ENCODE results near the gene ETNK2. TPM values are rescaled to one million over a fixed set of nuclear protein-coding genes. Genes with fewer than 3 reads are reported as not detected.

ETNK2 gene
- total and polyA plus RNA-seq, 2 of the 4 experiments (the other 2 are of a cell fraction), result 18.9 to 26.0 TPM

DNA sequence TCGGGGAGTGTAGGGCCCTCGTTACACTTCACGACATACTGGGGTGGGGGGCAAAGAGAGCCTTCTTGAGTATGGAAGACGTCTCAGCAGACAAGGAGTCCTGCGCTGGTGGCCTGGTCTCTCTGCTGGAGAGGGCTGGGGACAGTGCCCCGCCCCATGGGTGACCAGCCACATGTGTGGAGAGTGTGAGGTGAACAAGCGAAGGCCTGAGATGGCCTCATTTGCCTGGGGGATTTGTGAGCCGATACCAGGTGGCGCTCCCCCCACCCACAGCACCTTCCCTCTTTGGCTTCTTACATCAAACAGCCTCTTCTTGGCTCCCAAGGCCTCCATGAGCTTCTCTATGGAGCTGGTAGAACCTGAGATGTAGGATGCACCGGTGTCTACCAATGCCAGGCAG is 4.0 kb upstream of the ETNK2 start:
- Histone ChIP-seq H2BK5ac (ENCODE audit: low read depth, low read length, poor library complexity, severe bottlenecking) (no peak overlapping the region), H4K8ac (ENCODE audit: low read depth in 2 of 2, low read length in 2 of 2) (no peak overlapping the region), H3K27ac (ENCODE audit: insufficient read depth, low read length) (no peak overlapping the region), H3K14ac (replicated peaks; ENCODE audit: low read depth, low read length) (no peak overlapping the region), H4K5ac (ENCODE audit: low read depth, low read length) (no peak overlapping the region), H3K56ac (ENCODE audit: extremely low read depth, insufficient read depth, low read length) (no peak overlapping the region), H2AFZ (replicated peaks; ENCODE audit: low read length, poor library complexity) (no peak overlapping the region), H3K9me3 (ENCODE audit: control insufficient read depth, insufficient read depth, low read length) (no peaks in the 10 kb centered on the region), H2AK5ac (ENCODE audit: low read depth, low read length) (no peak overlapping the region), H2AK9ac (replicated peaks; ENCODE audit: low read depth, low read length, poor library complexity) (no peak overlapping the region), H3K23ac (ENCODE audit: low read depth, low read length) (no peak overlapping the region), H3K9me1 (ENCODE audit: insufficient read depth, low read length) (peaks cover 7% of the 10 kb centered on the region; the same call in 1 of the 2 replicates), H3K27me3 (ENCODE audit: control insufficient read depth, insufficient read depth, low read length) (peaks cover 10% of the 10 kb centered on the region; the same call in 1 of the 2 replicates), H4K20me1 (ENCODE audit: insufficient read depth, low read length) (no peaks in the 10 kb centered on the region), H2BK15ac (ENCODE audit: low read depth, low read length) (no peak overlapping the region), H3K79me1 (ENCODE audit: low read depth in 1 of 2, low read length in 2 of 2) (peaks cover 0 to 9% of the 10 kb centered on the region in 2 experiments; a peak in 2 of 4 replicates), H3K18ac (ENCODE audit: low read depth, low read length) (no peak overlapping the region), H3K4me1 (ENCODE audit: control insufficient read depth, insufficient read depth, low read length) (peaks cover 5% of the 10 kb centered on the region), H3K4me2 (ENCODE audit: low read depth, low read length) (no peak overlapping the region), H3K36me3 (ENCODE audit: control insufficient read depth, insufficient read depth, low read length) (no peaks in the 10 kb centered on the region), H2BK20ac (ENCODE audit: low read depth, low read length) (no peak overlapping the region), H2BK120ac (ENCODE audit: low read depth, low read length) (no peak overlapping the region), H3K9ac (ENCODE audit: low read depth, low read length) (no peak overlapping the region), H4K91ac (ENCODE audit: insufficient read depth, low read depth, low read length) (no peak overlapping the region), H3K4ac (ENCODE audit: low read depth, low read length) (no peak overlapping the region), H3K4me3 (ENCODE audit: insufficient read depth, low read depth, low read length) (no peak overlapping the region)
- 54% methylated on average over 3 of the region's 10 CpGs; no CpG with 5 or more reads in 1 of the 2 experiments for WGBS, 2 experiments (ENCODE audit: extremely low coverage in 2 of 2, insufficient read length in 1 of 2)
- dilution Hi-C loops (cut with HindIII; ENCODE audit: low sequenced_read_pairs, unreplicated experiment) (loop anchor here (25.0 kb wide), 1 partner anchor 231 kb away; no protein-coding TSS in a partner anchor), intact Hi-C loops (cut with micrococcal nuclease) (no loop called here), in situ Hi-C loops (cut with MboI; ENCODE audit: low sequenced_read_pairs) (loop anchor here (5.0 kb wide), 1 partner anchor 206 kb away; no protein-coding TSS in a partner anchor)
- TF ChIP-seq RFX5 (IDR thresholded peaks at IDR 0.05; ENCODE audit: low read depth, low read length) (no peak), RAD21 (IDR thresholded peaks at IDR 0.05; ENCODE audit: low read length) (no peak), POLR2A (IDR thresholded peaks at IDR 0.05; ENCODE audit: low read depth, low read length) (no peak), SMC3 (IDR thresholded peaks at IDR 0.05; ENCODE audit: low read depth, low read length) (no peak), MAFK (IDR thresholded peaks at IDR 0.05; ENCODE audit: low read depth, low read length) (no peak), FOS (IDR thresholded peaks at IDR 0.05; ENCODE audit: low read depth, low read length) (no peak), CHD1 (IDR thresholded peaks at IDR 0.05; ENCODE audit: low read depth, low read length) (no peak), RCOR1 (IDR thresholded peaks at IDR 0.05; ENCODE audit: insufficient replicate concordance, low read length) (no peak), MXI1 (IDR thresholded peaks at IDR 0.05; ENCODE audit: borderline replicate concordance, low read depth, low read length) (no peak), BHLHE40 (IDR thresholded peaks at IDR 0.05; ENCODE audit: low read depth, low read length) (no peak), NFE2L2 (IDR thresholded peaks at IDR 0.05; ENCODE audit: low read depth, low read length) (no peak), CEBPB (IDR thresholded peaks at IDR 0.05; ENCODE audit: low read depth, low read length) (no peak)
- TF ChIP-seq, protein P1, sequence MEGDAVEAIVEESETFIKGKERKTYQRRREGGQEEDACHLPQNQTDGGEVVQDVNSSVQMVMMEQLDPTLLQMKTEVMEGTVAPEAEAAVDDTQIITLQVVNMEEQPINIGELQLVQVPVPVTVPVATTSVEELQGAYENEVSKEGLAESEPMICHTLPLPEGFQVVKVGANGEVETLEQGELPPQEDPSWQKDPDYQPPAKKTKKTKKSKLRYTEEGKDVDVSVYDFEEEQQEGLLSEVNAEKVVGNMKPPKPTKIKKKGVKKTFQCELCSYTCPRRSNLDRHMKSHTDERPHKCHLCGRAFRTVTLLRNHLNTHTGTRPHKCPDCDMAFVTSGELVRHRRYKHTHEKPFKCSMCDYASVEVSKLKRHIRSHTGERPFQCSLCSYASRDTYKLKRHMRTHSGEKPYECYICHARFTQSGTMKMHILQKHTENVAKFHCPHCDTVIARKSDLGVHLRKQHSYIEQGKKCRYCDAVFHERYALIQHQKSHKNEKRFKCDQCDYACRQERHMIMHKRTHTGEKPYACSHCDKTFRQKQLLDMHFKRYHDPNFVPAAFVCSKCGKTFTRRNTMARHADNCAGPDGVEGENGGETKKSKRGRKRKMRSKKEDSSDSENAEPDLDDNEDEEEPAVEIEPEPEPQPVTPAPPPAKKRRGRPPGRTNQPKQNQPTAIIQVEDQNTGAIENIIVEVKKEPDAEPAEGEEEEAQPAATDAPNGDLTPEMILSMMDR (conservative IDR thresholded peaks at IDR 0.05; ENCODE audit: low read depth, low read length), result no peak
- TF ChIP-seq, protein P2, sequence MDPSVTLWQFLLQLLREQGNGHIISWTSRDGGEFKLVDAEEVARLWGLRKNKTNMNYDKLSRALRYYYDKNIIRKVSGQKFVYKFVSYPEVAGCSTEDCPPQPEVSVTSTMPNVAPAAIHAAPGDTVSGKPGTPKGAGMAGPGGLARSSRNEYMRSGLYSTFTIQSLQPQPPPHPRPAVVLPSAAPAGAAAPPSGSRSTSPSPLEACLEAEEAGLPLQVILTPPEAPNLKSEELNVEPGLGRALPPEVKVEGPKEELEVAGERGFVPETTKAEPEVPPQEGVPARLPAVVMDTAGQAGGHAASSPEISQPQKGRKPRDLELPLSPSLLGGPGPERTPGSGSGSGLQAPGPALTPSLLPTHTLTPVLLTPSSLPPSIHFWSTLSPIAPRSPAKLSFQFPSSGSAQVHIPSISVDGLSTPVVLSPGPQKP (IDR thresholded peaks at IDR 0.05; ENCODE audit: borderline replicate concordance, low read depth, low read length), result no peak
- ChIA-PET POLR2A (ENCODE audit: unreplicated experiment) (no interaction called here), CTCF (no interaction called here)
- no peak for ATAC-seq (ENCODE audit: low read depth)
- DNase-seq, result no peak
- BruUV-seq (replicated peaks), result no TSS peak
